SH-SY5Y (cell line): ENCODE measurements around the gene SERPINH1.

Experiments used
- GATA2 ChIP-seq: IDR thresholded peaks from 2 replicates; pipeline ENCODE4 v1.6.1; 2011; ENCODE audit warnings: mild to moderate bottlenecking, low read depth, low read length
- GATA3 ChIP-seq: IDR thresholded peaks from 2 replicates; pipeline ENCODE4 v1.6.1; 2011; ENCODE audit warnings: low read depth, mild to moderate bottlenecking, low read length, moderate library complexity

The SERPINH1 gene

DNA sequence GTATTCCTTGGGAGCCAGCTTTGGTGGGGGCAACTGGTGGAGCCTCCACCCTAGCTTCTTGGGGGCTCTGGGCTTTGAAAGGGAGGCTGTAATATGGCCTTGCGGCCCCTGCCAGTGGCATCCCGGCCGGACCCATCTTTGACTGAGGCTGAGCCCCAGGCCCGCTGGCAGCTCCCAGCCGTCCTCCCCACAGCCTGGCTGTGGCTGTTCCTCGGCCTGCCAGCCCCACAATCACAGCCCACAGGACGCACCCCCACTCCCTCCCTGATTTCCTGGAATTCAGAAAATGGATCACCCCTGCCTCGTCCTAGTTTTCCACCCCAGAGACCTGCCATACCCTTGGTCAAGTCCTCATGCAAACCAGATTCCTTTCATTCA lies 23.2 kb downstream of the SERPINH1 start:
- TF ChIP-seq GATA2 (no peak), GATA3 (no peak)

DNA sequence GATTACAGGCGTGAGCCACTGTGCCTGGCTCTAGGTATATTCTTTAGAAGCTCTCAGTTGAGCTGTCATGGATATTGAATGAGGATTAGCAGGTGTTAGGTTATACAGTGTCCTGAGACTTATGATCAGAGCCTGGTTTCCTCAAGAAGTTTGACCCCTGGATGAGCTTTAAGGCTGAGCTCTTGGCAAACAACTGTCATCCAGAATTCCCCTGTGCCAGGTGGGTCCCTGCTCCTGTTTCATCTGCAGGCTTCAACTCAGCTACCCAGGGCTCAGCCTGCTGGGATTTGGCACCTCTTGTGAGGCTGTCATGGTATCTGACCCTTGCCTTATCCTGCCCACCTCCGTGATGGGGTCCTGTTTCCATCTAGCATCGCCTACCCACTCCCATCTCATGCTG lies 24.3 kb downstream of the SERPINH1 start:
- TF ChIP-seq GATA3 (no peak), GATA2 (no peak)

DNA sequence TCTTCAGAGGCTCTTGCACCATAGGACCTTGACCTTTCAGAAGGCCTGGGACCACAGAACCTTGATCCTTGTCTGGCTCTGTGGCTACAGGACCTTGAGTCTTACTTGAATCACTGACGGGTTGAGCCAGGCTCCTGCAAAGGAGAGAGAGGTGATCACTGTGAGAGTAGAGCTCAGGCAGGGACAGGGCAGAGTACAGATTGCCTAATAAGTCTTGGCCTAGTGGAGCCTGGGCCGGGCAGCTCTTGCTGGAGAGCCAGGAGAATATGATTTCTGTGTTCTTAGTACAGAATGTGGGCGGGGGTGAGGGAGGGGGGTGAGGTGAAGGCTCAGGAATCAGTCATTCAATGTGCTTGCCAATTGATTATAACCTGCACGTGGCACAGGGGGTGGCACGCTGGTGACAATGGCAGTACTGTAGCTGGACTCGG lies 26.0 kb downstream of the SERPINH1 start:
- no peak for TF ChIP-seq GATA2
- no peak for TF ChIP-seq GATA3

DNA sequence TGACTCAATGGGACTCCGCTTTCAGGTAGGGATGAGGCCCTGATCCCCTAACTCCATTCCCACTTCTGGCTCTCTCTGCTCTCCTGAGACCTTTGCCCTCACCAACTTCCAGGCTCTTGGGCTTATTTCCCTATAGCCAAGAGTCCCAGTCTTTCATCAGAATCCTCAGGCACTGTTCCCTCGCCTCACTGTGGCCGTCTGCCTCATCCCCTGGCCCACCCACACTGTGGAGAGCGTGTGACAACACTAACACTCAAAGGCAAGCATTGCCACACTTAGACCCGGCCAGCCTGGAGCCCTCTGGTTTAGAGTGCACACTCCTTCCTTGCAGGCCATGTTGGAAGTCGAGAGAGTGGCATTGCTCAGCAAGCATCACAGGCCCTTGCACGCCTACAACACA lies 27.0 kb downstream of the SERPINH1 start:
- TF ChIP-seq GATA3: no peak
- TF ChIP-seq GATA2: no peak

DNA sequence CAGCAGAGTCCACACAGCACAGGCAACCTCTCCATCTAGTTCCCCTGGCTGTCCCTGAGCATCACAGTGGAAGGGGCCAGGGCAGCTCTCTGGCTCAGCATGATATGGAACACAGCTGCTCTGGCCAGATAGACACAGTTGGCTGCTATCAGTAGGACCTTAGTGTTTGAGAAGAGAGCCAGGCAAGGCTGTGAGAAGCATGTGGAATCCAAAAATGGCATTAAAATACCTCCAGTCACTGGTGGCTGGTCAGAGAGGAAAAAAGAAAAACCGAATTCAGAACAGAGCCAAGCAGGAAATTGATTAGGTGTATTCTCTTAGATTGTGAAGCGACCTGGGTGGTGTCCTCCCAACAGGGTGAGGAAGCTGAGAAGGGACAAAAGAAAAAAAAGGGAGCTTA lies 27.9 kb downstream of the SERPINH1 start:
- TF ChIP-seq GATA3 (no peak), GATA2 (no peak)

DNA sequence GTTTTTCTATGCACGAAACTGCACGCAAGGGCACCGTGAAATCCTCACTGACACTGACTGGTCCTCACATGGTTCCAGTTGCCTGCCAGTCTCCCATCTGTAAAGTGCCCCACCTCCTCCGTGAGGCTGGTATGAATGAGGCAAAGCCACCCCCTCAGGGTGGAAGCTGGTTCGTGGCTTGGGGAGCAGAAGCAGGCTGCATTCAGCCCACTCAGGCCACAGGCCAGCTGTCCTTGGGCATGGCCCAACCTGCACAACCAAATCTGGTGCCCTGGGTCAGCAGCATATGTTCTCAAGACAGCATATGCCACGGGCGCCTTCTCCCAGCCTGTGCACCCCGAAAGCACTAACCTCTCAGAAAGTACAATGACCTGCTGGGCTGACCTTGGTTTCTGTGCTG lies 29.3 kb downstream of the SERPINH1 start:
- no peak for TF ChIP-seq GATA2
- no peak for TF ChIP-seq GATA3

DNA sequence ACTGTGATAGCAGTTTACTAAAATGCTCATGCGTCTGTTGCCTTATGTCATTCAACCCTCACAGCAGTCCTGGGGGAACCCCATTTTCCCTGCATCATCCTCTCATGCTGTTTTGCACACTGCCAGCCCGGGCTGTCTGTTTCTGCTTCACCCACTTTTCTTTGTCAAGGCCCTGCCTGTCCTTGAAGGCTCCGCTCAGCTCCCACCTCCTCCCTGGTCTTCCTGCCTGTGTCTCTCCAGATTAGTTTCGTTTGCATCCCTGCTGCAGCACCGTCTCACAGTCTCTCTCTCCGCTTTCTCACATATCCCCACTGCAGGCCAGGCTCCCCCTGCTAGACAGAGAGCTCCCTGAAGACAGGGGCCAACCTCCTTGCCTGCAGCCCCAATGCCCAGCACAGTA lies 29.9 kb downstream of the SERPINH1 start:
- TF ChIP-seq GATA3 (no peak), GATA2 (no peak)

DNA sequence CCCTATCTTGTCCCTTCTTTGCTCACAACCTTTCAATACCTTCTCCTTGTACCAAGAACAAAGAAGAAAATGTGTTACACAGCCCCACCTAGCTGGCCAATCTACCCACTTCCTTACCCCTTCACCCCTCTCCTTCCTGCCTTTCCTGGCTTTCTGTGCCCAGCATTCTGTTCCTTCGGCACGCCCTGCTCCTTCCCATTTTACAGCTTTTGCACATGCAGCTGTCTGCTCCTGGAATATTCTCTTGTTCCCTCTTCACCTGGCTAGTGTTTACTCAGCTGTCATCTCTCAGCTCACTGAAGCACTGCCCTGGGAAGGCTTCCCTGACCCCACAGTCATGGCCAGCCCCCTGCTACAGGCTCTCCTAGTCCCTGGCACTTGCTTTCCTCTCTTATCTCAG lies 30.7 kb downstream of the SERPINH1 start:
- TF ChIP-seq GATA3 (no peak), GATA2 (no peak)

DNA sequence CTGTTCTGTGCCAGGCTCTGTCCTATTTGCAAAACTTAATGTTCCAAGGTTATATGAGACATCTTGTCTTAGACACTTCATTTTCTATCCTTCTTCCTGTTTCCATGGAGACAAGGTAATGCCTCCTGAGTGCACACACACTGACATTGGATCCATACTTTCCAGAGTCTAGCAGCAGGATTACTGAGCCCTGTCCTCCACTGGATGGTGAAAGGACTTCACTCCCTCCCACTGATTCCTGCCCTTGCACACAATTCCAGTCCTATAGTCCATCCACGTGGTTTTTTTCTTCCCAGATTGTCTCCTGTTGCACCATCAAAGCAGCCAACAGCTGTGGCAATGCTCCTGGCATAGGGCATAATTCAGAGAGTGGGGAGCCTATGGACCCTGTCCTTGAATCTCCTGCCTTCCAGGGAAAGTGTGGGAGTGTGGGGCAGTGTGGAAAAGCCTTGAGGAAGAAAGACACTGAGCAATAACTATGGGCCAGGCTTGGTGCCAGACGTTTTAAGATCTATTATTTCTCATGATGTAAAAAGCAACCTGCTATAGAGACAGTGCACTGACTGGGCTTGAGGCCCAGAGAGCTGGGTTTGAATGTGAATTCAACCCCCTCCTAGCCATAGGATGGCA lies 31.3 kb downstream of the SERPINH1 start:
- TF ChIP-seq GATA3: no peak
- TF ChIP-seq GATA2: no peak

DNA sequence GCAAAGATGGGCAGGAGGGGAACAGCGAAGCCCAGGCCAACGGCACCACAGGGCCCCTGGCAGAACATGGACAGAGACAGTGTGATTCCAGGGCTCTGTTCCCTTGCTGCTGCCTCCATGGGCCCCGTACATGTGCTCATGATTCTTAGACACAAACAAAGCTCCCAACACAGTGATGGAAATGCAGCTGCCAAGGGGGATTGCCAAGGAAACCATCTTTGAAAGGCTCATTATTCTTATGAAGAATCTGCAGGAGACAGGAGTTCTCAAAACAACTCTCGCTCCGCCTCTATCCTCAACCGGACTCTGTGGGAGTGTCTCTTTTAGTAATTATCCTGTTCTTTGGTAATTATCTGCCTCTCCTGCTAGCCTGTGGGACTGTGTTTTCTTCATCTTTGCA lies 32.2 kb downstream of the SERPINH1 start:
- TF ChIP-seq GATA3: no peak
- no peak for TF ChIP-seq GATA2

DNA sequence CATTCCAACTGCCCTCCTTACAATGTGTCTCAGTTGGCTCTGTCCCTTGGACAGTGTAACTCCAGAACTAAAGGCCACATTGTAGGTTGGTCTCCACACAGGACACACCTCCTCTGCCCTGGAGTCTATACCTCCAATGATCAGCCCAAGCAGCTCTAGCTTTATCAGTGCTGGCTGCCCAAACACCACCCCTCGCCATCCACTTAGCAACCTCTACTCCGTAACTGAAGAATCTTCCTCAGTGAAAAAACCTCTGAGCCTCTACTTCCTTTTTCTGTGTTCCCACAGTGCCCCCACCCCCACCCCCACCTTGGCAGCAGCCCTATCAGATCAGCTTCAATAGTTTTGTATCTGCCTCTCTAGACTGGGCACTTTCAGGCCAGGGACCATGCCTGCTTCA lies 33.4 kb downstream of the SERPINH1 start:
- TF ChIP-seq GATA2 (no peak), GATA3 (no peak)

DNA sequence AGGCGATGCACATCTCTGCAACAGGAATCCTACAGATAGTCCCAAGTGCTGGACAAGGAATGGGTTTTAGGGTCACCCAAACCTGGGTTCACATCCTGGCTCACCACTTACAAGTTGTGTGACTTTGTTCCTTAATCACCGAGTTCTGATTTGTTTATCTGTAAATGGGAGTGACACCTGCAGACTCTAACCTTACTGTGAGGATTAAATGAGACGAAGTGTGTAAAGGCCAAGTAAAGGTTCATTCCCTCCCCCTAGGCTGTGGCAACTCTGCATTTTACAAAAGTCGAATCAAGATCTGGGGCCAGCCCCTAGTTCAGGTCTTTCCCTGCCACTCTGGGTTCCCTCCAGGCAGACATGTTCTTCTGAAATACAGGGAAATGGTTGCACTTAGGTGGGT lies 34.9 kb downstream of the SERPINH1 start:
- TF ChIP-seq GATA3 (no peak), GATA2 (no peak)

DNA sequence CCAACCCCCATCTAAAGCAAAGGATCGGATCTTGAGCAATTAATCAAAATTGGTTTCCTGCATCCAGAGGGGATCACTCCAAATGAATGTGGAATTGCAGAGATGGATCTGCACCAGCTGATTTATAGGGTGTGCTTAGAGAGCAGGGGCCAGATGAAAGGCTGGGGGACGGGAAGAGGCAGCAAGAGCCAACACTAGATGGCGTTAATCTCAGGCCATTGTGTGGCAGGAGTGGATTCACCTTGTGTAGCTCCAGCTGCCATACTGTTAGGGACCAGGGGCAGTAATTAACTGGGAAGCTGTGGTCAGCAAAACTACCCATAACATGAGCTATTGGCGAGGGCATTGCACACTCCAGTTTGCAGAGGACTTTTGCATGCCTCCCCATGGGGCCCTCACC lies 35.6 kb downstream of the SERPINH1 start:
- TF ChIP-seq GATA3: no peak
- TF ChIP-seq GATA2: no peak

DNA sequence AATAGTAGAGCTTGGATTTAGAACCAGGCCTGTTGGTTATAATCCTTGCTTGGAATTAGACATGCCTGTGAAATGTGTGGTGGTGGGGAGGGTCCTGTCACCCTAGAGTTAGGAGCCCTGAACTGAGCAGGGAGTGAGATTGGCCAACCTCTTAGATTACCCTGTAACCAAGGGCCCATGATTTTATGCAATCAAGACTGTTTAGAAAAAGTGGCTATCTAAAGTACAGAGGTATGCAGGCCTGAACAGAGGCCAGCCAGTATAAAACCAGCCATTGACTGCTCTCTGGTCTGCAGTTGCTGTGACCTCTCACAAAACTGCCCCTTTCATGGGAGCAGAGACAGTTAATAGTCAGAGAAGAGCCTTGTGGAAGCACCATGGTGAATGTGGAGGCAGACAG lies 36.2 kb downstream of the SERPINH1 start:
- no peak for TF ChIP-seq GATA2
- no peak for TF ChIP-seq GATA3

DNA sequence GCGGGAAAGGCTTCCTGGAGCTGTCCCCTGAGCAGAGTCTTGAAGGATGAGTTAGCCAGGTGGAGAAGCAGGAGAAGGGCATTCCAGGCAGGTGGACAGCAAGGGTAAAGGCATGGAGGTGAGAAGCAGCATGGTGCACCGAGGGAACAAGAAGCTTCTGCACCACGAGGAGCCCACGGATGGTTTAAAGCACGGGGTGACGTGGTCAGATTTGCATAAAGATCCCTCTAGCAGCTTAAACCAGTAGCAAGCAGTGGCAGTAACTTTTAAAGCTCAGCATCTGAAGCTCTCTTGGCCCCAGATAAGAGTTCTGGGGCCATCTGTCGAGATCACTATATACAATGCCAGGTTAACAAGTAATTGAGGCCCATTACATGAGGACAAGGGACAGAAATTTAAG lies 36.8 kb downstream of the SERPINH1 start:
- TF ChIP-seq GATA3 (no peak), GATA2 (no peak)

DNA sequence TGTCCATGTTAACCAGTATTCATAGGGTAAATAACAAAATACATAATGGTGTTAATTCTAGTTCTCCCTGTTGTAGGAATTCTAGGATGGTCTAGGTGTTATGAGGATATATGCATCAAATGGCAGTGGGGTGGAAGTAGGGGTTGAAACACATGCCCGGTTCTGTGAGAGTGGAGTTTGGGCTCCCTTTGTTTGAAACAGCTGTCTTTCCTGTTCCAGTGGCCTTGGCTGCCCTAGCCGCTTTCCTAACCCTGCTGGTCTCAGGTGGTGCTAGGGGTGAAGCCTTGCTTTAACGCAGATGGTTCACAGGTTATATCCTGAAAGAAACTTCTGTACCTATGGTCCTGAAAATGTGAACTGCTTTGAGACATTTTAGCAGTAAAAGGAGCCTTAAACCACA lies 38.3 kb downstream of the SERPINH1 start:
- no peak for TF ChIP-seq GATA2
- no peak for TF ChIP-seq GATA3

DNA sequence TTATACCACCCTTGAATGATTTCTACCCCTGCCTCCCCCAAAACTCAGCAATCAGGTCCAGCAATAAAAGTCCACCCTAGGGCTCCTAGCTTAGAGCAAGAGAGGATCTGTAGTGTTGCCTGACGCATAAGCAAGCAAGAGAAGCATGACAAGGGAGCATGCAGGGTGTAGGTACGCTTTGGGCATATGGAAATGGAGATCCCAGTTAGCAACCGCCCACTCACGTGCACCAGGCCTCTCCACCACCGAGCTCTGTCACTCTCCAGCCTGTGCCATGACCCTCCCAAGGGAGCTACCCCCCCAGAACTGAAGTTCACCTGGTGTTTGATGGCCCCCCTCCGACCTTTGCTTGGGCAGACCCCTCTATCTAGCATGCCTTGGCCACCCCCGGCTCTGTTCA lies 39.4 kb downstream of the SERPINH1 start:
- TF ChIP-seq GATA2 (no peak), GATA3 (no peak)
